ENCODE results near the gene GPC6.

GRCh38 chr13:93708308-93709075, 481.9 kb downstream of the GPC6 start:
- TF ChIP-seq CTCF (IDR thresholded peaks at IDR 0.05; ENCODE audit: poor library complexity) (no peak), EZH2phosphoT487 (IDR thresholded peaks at IDR 0.05; ENCODE audit: low read depth, severe bottlenecking, unreplicated experiment) (no peak)
